HUES6 (cell line): ENCODE results near the gene TRIOBP.

ENCODE experiments used
- H3K27ac ChIP-seq: 2 replicates; pipeline ENCODE4 v1.7.0; 2013; ENCODE audit warnings: low read depth, mild to moderate bottlenecking, low read length, inconsistent platforms
- H3K27me3 ChIP-seq: 2 replicates; pipeline ENCODE4 v1.6.1; 2013; ENCODE audit warnings: low read length; ENCODE audit not compliant: control insufficient read depth, insufficient read depth
- H3K36me3 ChIP-seq: 2 replicates; pipeline ENCODE4 v1.6.1; 2013; ENCODE audit warnings: low read length; ENCODE audit not compliant: control insufficient read depth, insufficient read depth
- H3K4me1 ChIP-seq: 2 replicates; pipeline ENCODE4 v1.6.1; 2013; ENCODE audit warnings: low read length; ENCODE audit not compliant: control insufficient read depth, insufficient read depth
- H3K4me3 ChIP-seq: 2 replicates; pipeline ENCODE4 v1.5.1; 2013; ENCODE audit warnings: low read depth, low read length
- H3K9ac ChIP-seq: one replicate; pipeline ENCODE4 v1.6.1; 2013; ENCODE audit warnings: mild to moderate bottlenecking, low read length
- H3K9me3 ChIP-seq: 2 replicates; pipeline ENCODE4 v1.6.1; 2013; ENCODE audit warnings: low read depth, low read length; ENCODE audit not compliant: control insufficient read depth, insufficient read depth

Gene TRIOBP

GRCh38 chr22:37822079-37822833, 125.4 kb downstream of the TRIOBP start:
- H3K27me3 ChIP-seq: peaks cover 64% of the 10 kb centered on the region
- peaks cover 29% of the 10 kb centered on the region for H3K4me1 ChIP-seq

GRCh38 chr22:37823134-37823985, 126.5 kb downstream of the TRIOBP start, which contains the start of gene GALR3:
TSS of gene GALR3 (plus strand) at chr22:37823382. CDS start at chr22:37823407, 25 bp downstream.
- H3K9me3 ChIP-seq: no peaks in the 10 kb centered on the region
- no peak within 1 kb of the TSS for H3K27ac ChIP-seq
- no peak within 1 kb of the TSS for H3K9ac ChIP-seq
- peaks cover 62% of the 10 kb centered on the region for H3K27me3 ChIP-seq
- H3K4me1 ChIP-seq: peaks cover 27% of the 10 kb centered on the region
- H3K4me3 ChIP-seq: peak within 1 kb of the TSS; percentile 64
- no peaks in the 10 kb centered on the region for H3K36me3 ChIP-seq

More at GRCh38 chr22:37822079-37822833, 125.4 kb downstream of the TRIOBP start:
- Histone ChIP-seq H3K27ac (no peak overlapping the region), H3K4me3 (no peak overlapping the region), H3K9me3 (no peaks in the 10 kb centered on the region), H3K9ac (no peak overlapping the region), H3K36me3 (no peaks in the 10 kb centered on the region)

GRCh38 chr22:37824674-37825641, 128.1 kb downstream of the TRIOBP start:
- peaks cover 46% of the 10 kb centered on the region for H3K27me3 ChIP-seq
- peaks cover 5% of the 10 kb centered on the region; the same call in 1 of the 2 replicates for H3K36me3 ChIP-seq
- H3K4me1 ChIP-seq: peaks cover 18% of the 10 kb centered on the region
- peak overlapping the region; percentile 64 for H3K4me3 ChIP-seq
- H3K9ac ChIP-seq: peak overlapping the region; percentile 63
- no peaks in the 10 kb centered on the region for H3K9me3 ChIP-seq
- no peak overlapping the region for H3K27ac ChIP-seq
